HUES6 (cell line): ENCODE measurements around the gene ZNF438.
"Not testable (repeated sequence)": the region's sequence is repeated elsewhere in the genome, so short reads cannot be mapped to it uniquely, and the experiment has no call there.

ENCODE experiments used
- H3K27ac ChIP-seq: 2 replicates; pipeline ENCODE4 v1.7.0; 2013; ENCODE audit warnings: low read depth, mild to moderate bottlenecking, low read length, inconsistent platforms
- H3K27me3 ChIP-seq: 2 replicates; pipeline ENCODE4 v1.6.1; 2013; ENCODE audit warnings: low read length; ENCODE audit not compliant: control insufficient read depth, insufficient read depth
- H3K36me3 ChIP-seq: 2 replicates; pipeline ENCODE4 v1.6.1; 2013; ENCODE audit warnings: low read length; ENCODE audit not compliant: control insufficient read depth, insufficient read depth
- H3K4me1 ChIP-seq: 2 replicates; pipeline ENCODE4 v1.6.1; 2013; ENCODE audit warnings: low read length; ENCODE audit not compliant: control insufficient read depth, insufficient read depth
- H3K4me3 ChIP-seq: 2 replicates; pipeline ENCODE4 v1.5.1; 2013; ENCODE audit warnings: low read depth, low read length
- H3K9ac ChIP-seq: one replicate; pipeline ENCODE4 v1.6.1; 2013; ENCODE audit warnings: mild to moderate bottlenecking, low read length
- H3K9me3 ChIP-seq: 2 replicates; pipeline ENCODE4 v1.6.1; 2013; ENCODE audit warnings: low read depth, low read length; ENCODE audit not compliant: control insufficient read depth, insufficient read depth

Gene ZNF438

DNA sequence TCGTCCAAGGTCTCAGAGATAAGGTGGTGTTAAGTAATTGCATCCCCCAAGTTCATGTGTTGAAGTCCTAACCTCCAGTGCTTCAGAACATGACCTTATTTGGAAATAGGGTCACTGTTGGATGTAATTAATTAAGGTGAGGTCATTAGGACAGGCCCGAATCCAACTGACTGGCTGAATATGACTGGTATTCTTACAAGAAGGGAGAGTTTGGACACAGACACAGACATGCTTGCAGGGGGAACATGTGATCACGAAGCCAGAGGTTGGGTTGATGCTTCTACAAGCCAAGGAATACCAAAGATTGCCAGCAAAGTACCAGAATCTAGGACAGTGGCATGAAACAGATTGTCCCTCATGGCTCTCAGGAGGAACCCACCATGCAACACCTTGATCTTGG is 228.6 kb downstream of the ZNF438 start:
- H3K9ac ChIP-seq: no peak overlapping the region
- H3K27me3 ChIP-seq: no peaks in the 10 kb centered on the region
- H3K36me3 ChIP-seq: no peaks in the 10 kb centered on the region
- H3K4me3 ChIP-seq: no peak overlapping the region
- no peaks in the 10 kb centered on the region for H3K4me1 ChIP-seq
- no peak overlapping the region for H3K27ac ChIP-seq
- peaks cover 10% of the 10 kb centered on the region; the same call in 1 of the 2 replicates for H3K9me3 ChIP-seq

DNA sequence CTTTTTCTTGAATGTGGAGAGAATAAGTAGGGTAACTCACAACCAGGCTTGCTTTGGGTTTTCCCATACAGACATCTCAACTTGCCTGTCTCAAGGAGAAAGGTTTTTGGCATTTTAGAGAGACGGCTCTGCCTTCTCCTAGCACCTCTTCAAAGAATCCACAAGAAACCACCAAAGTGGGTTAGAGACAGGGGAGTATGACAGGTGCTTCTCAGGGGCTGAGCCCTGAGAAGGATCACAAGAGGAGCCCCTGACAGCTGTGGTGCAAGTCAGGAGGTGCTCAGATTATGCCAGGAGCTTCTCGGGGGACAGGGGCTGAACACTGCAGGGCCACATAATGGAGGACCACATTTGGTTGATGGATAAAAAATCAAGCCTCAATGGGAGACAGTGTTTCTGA is 231.3 kb downstream of the ZNF438 start:
- H3K27me3 ChIP-seq: no peaks in the 10 kb centered on the region
- H3K27ac ChIP-seq: no peak overlapping the region
- no peak overlapping the region for H3K4me3 ChIP-seq
- no peaks in the 10 kb centered on the region for H3K36me3 ChIP-seq
- no peak overlapping the region for H3K9ac ChIP-seq
- 0 out of 2 replicates have a peak, but pooled peaks cover 3% of the 10 kb centered on the region for H3K4me1 ChIP-seq
- no peaks in the 10 kb centered on the region for H3K9me3 ChIP-seq

DNA sequence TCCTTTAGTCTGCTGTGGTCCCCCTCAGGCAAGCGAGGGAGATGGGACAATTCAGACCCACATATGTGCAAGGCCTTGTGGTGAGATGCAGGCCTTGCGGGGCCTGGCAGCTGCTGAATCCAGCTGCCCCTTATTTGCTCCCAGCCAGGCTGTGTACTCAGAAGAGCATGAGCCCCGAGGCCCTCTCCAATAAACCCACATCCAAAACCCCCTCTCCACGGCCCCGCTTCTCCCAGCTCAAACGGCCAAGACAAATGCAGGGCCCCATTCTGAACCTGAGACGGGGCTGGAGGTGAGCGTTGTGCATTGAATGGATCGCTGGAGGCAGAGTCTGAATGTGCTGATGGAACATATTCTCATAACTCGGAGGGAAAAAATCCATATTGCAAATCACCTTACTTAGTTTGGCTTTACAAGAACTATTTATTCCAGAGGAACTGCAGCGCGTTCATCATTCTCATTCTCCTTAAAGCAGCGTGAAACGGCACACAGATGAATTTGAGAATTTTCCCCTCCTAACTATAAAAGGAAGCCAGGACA is 232.9 kb downstream of the ZNF438 start:
- no peak overlapping the region for H3K4me3 ChIP-seq
- no peak overlapping the region for H3K9ac ChIP-seq
- H3K36me3 ChIP-seq: no peaks in the 10 kb centered on the region
- no peaks in the 10 kb centered on the region for H3K27me3 ChIP-seq
- no peak overlapping the region for H3K27ac ChIP-seq
- H3K9me3 ChIP-seq: no peaks in the 10 kb centered on the region
- 0 out of 2 replicates have a peak, but pooled peaks cover 3% of the 10 kb centered on the region for H3K4me1 ChIP-seq

DNA sequence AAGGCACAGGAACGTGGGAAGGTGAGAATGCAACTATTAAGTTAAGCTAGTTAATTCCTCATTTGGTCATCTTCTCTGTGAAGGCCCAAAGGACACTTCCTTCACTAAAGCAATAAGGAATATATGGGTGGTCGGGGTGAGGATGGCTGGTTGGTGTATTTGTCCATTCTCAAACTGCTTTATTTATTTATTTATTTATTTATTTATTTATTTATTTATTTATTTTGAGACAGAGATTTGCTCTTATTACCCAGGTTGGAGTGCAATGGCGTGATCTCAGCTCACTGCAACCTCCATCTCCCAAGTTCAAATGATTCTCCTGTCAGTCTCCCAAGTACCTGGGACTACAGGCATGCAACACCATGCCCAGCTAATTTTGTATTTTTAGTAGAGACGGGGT is 236.6 kb downstream of the ZNF438 start:
- H3K27me3 ChIP-seq, H3K4me1 ChIP-seq, H3K9me3 ChIP-seq, H3K36me3 ChIP-seq, H3K4me3 ChIP-seq, H3K9ac ChIP-seq, H3K27ac ChIP-seq: not testable (repeated sequence)
